GM10248 (cell line): Measurements from ENCODE around the gene KCNS1.

Source experiments
- CTCF ChIA-PET: fragments of 300-600 bp; sonication (Branson Sonifier 250); formaldehyde crosslinking; extraction: SDS; loops from one replicate; lab custom pipeline; 2021; ENCODE audit warnings: antibody characterized with exemption; lab: Yijun Ruan, JAX
- POLR2A ChIA-PET: fragments of 350-650 bp; sonication (Branson Sonifier 250); formaldehyde crosslinking; extraction: SDS; loops from one replicate; lab custom pipeline; 2020; ENCODE audit warnings: antibody characterized with exemption; lab: Yijun Ruan, JAX
- DNase-seq: peaks from one replicate; pipeline ENCODE4 v3.0.0; 2012; ENCODE audit errors: extremely low spot score
- TF ChIP-seq, protein P1 (sequence below): IDR thresholded peaks from 2 replicates; pipeline ENCODE4 v1.5.1; 2012; ENCODE audit warnings: mild to moderate bottlenecking, low read depth; ENCODE audit errors: extremely low read depth, missing control alignments, control extremely low read depth

KCNS1 gene

DNA sequence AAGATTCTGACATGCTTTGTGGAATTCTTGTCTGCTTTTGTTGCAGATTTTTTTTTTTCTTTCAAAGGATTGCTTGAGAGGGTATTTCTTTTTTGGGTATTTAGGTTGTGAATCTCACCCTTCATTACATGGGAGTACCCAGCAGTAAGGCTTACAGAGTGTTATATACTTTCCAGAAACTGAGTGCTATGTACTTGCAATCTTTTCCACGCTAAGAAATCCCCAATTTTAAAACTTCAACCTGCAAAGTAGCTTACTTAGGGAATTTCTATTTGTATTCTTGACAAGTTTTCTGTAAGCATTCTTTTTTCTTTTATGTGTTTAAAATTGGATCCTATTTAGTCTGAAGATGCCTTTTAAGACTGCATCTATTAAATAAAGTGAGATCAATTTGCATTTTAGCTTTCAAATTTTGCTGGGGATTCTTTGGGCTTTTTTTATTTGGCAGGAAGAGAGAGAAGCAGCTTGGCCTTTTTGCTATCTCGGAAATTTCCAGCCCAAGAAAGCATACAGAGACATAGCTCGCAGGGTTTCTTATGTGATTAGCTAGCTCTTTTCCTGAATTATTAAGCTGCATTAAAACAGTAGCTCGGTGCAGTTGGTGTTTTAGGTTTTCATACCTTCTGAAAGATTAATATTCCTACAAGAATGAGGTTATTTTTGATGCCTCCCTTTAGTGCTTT is 42.6 kb downstream of the KCNS1 start:
- ChIA-PET CTCF (interaction anchor here (1.0 to 8.0 kb wide), 4 partner anchors 9 to 37 kb away, joined by 4 to 60 read pairs (median 6); no protein-coding TSS in a partner anchor), POLR2A (interaction anchor here (0.9 kb wide), 1 partner anchor 583 kb away, joined by 3 read pairs; no protein-coding TSS in a partner anchor)
- TF ChIP-seq, protein P1, sequence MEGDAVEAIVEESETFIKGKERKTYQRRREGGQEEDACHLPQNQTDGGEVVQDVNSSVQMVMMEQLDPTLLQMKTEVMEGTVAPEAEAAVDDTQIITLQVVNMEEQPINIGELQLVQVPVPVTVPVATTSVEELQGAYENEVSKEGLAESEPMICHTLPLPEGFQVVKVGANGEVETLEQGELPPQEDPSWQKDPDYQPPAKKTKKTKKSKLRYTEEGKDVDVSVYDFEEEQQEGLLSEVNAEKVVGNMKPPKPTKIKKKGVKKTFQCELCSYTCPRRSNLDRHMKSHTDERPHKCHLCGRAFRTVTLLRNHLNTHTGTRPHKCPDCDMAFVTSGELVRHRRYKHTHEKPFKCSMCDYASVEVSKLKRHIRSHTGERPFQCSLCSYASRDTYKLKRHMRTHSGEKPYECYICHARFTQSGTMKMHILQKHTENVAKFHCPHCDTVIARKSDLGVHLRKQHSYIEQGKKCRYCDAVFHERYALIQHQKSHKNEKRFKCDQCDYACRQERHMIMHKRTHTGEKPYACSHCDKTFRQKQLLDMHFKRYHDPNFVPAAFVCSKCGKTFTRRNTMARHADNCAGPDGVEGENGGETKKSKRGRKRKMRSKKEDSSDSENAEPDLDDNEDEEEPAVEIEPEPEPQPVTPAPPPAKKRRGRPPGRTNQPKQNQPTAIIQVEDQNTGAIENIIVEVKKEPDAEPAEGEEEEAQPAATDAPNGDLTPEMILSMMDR: no peak
- no peak for DNase-seq

DNA sequence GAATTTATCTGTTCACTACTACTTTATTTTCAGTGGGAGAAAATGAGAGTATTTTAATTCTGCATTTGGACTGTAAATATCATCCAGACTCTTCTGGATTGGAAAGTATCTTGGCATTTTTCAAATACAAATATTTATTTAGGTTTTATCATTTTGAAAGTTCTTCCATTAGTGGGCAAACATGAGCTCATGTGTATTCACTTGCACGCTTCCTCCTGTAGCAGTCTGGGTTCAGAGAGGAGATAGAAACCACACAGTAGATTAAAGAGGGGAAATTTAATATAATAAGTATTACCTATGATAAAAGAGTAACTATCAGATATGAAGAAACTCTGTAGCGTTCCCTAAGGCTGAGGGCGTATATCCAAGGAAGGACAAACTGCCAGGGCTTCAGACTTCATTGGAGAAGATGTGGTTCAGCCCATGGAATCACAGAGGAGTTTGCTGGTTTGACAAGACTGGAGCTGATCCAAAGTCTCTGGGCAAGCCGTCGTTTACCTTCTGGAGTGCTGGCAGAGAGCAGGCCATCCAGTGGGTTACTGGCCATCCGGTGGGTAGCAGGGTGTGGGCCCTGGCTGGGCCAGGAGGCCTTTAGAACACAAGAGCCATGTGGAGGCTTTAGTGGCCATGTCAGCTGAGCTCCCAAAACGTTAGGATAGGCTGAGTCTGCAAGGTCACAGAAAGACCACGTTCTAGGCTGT is 44.3 kb downstream of the KCNS1 start:
- DNase-seq: no peak
- CTCF ChIA-PET: interaction anchor here (1.5 to 8.0 kb wide), 4 partner anchors 13 to 39 kb away, joined by 3 to 60 read pairs (median 18); no protein-coding TSS in a partner anchor
- POLR2A ChIA-PET: no interaction called here
- TF ChIP-seq, protein P1: no peak

DNA sequence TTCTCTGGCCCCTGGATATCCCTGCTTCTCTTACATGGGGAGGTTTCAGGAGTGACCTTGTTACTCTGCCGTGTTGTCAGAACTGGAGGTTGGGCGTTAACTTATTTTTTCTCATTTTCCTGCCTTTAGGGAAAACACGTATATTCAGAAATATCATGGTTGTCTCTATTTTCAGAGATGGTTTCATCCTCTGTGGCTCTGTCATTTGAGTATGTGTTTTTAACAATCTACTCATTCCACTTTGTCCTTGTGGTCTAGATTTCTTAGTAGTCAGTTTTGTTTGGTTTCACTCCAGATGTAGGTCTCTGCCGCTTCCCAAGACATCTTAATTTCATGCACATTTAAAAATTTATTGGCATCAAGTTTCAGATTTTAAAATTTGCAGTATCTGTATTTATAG is 45.9 kb downstream of the KCNS1 start:
- TF ChIP-seq, protein P1: no peak
- DNase-seq: no peak
- ChIA-PET CTCF (interaction anchor here (0.8 to 8.0 kb wide), 6 partner anchors 9 to 44 kb away, joined by 3 to 60 read pairs (median 12); no protein-coding TSS in a partner anchor), POLR2A (interaction anchor here (0.6 kb wide), 1 partner anchor 325 kb away, joined by 12 read pairs; no protein-coding TSS in a partner anchor)

DNA sequence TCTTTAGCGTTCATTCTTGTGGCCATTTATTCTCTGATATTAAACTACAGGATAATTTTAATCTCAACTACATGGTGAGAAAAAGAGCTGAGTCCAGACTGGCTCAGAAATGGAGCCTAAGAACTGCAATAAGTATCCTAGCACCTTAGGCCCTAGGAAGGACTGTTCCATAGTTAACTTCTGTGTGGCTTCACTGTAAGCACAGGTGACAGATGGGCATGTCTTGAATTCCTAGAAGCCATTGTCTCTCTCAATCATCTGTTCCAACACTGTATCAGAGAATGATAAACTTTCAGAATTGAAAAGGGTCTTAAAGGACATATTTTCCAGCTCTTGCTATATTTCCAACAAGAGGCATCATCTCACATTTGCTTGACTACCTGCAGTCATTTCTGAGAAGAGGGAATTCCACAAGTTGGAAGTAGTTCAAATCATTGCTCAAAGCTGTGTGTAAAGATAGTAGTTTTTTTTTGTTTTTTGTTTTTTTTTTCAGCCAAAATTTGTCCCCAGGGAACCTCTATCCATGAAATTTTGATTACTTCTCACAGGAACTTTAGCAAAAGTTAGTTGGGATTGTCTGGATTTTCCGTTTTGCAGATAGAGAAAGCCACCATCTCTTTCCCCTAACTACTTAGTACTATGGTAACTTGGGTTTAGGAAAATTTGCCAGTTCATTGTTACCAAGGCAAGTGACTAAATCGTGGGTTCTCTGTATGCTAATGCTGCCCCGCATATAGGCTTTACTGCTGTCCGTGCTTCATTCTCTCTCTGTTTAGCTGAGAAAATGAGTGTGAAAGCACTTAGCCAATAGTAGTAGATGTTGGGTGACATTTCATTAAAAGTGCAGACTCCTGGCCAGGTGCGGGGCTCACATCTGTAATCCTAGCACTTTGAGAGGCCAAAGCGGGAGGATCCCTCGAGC is 47.2 kb downstream of the KCNS1 start:
- TF ChIP-seq, protein P1: no peak
- DNase-seq: no peak
- POLR2A ChIA-PET: interaction anchor here (0.6 to 0.7 kb wide), 3 partner anchors 21 to 91 kb away, joined by 5 to 6 read pairs (median 5); no protein-coding TSS in a partner anchor
- CTCF ChIA-PET: interaction anchor here (0.9 to 8.0 kb wide), 9 partner anchors 10 to 240 kb away, joined by 3 to 60 read pairs (median 6); partner anchors contain the start of gene TOMM34

DNA sequence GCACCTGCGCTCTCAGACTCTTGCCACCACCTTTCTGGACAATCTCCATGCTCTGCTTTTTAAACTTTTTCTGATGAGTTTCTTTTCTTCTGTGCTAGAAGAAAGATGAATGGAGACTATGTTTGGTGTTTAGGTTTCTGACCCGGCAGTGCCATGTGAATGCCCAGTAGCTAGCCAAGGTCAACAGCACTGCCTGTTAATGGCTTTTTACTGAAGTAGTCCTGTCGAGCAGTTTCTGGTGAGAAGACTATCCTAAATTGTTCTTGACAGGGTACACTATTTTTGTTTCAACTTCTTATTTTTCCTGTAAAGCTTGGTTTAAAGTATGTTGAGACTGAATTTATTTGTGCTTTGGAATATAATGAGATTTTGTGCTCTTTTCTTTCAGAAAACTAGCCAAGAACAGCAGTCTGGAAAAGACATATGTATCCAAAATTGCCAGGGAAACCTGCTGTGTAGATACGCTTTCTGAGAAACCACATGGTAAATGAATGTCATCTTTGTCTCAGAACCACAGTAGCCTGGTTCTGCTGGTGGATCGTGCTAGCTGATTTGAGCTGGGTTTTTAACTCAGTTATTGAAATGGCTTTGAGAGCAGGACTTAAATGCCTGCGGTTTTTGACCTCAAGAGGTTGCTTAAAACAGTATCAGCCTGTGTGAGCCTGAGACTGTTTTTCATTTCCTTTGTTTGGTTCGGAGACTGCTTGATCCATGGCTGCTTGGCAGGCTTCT is 48.1 kb downstream of the KCNS1 start:
- POLR2A ChIA-PET: no interaction called here
- CTCF ChIA-PET: interaction anchor here (0.9 to 8.0 kb wide), 9 partner anchors 9 to 241 kb away, joined by 3 to 60 read pairs (median 5); partner anchors contain the start of gene TOMM34
- DNase-seq: peak; percentile 27
- TF ChIP-seq, protein P1: no peak
